HG03066 (cell line): ENCODE measurements around the gene PRSS21.

ENCODE experiments used
- ATAC-seq: cut with Tn5 transposase; IDR thresholded peaks from one replicate; pipeline ENCODE4 v1.9.1; 2021; ENCODE audit warnings: low read depth; ENCODE audit not compliant: unreplicated experiment

PRSS21 gene

GRCh38 chr16:2803545-2804195 is 13.4 kb upstream of the PRSS21 start:
- ATAC-seq: no peak

DNA sequence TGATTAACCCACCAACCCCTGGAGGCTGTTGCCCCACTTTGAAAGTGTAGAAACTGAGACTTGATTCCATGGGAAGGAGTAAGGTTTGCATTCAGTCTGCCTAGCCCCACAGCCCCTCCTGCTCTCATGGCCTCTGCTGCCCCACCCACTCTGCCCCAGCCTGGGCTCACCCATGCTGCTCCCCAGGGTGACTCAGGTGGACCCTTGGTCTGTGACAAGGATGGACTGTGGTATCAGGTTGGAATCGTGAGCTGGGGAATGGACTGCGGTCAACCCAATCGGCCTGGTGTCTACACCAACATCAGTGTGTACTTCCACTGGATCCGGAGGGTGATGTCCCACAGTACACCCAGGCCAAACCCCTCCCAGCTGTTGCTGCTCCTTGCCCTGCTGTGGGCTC is 12.3 kb upstream of the PRSS21 start:
- no peak for ATAC-seq

- ATAC-seq: no peak
Measured at GRCh38 chr16:2806286-2806685, 10.8 kb upstream of the PRSS21 start.

GRCh38 chr16:2808181-2808580 is 8.9 kb upstream of the PRSS21 start:
- ATAC-seq: no peak

- no peak for ATAC-seq
Measured at GRCh38 chr16:2809149-2809760, 7.8 kb upstream of the PRSS21 start.

DNA sequence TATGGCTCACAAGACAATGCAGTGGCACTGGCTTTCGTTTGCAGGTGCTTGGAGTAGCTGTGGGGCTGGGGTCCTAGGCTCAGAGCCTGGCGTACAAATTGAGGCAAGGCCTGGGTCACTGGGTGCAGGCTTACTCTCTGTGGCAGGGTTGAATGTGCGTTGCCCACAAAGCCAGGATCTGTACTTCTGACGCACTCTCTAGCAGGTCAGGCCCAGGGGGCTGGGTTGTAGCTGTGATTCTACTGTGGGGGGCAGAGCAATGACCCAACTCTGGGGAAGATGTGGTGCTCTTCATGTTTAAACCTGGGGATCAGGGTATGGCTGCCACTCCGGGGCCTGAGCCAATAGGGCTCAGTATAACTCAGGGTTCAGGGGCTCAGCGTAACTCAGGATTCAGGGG is 6.4 kb upstream of the PRSS21 start:
- ATAC-seq: no peak

GRCh38 chr16:2811703-2812471 is 5.2 kb upstream of the PRSS21 start:
- ATAC-seq: no peak

DNA sequence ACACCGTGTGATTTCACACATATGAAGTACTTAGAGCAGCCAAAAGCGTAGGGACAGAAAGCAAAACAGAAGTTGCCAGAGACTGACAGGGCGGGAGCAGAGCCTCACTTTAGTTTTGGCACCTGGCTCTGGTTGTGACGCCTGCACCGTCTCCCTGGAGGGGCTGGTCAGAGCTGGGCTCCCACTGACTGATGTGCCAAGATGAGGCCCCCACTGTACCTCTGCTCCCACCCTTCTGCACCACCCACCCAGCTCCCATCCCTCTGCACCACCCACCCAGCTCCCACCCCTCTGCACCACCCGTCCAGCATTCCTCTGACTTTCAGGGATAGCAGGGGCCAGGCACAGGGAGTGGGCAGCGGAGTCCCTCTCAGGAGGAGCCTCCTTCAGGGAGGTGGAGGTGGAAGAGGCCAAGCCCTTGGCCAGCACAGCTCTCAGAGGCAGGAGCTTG is 3.2 kb upstream of the PRSS21 start:
- ATAC-seq: no peak

DNA sequence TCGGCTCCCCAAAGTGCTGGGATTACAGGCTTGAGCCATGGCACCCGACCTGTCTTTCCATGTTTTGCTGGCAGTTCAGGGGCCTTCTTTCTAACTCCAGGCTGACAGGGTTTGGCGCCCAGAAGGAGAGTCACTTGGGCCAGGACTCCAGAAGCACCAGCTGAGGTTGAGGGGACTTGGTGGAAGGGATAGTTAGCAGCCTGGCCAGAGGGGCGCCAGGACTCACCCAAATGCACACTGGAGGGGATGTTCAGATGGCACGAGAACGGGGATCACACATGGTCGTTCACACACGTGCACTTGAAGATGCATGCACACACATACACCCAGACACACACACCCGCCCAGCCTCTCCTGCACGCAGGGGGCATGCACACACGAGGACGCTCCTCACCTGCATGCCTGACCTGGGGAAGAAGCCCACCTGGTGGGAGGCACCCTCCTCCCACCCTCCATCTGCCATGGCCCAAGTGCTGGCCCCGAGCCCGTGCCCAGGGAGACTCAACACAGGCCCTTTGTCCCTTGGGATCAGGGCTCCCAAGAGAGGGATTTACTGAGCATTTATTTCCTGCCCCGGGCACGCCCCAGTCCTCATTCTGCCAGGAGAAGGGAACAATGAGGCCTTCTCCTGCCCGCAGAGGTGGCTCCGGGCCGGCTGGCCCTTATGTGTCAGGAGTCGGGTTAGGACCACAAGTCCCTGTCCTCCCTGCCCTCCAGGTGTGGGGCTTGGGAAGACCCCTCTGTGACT is 2.3 kb upstream of the PRSS21 start:
- no peak for ATAC-seq

GRCh38 chr16:2815299-2815771 is 1.7 kb upstream of the PRSS21 start:
- no peak for ATAC-seq

- no peak for ATAC-seq
Measured at GRCh38 chr16:2817340-2818271, 569 bp downstream of the PRSS21 start.

DNA sequence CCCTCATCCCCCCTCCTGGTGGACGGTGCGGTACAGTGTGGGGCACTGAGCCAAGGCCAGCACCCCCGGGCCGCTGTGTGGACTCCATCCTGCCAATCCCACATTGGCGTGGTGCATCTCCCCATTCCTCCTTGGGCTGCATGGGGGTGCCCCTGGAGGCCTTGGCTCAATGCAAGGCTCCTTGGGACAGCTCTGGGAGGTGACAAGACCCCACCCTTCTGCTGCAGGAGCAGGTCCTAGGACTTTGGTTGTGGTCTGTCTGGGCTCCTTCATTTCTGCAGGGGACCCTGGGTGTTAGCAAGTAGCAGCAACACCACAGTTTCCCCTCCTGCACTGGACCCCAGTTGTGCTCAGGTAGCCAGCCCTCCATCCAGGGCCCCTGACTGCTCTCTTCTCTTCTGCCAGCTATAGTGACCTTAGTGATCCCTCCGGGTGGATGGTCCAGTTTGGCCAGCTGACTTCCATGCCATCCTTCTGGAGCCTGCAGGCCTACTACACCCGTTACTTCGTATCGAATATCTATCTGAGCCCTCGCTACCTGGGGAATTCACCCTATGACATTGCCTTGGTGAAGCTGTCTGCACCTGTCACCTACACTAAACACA is 1.3 kb downstream of the PRSS21 start:
- ATAC-seq: no peak

DNA sequence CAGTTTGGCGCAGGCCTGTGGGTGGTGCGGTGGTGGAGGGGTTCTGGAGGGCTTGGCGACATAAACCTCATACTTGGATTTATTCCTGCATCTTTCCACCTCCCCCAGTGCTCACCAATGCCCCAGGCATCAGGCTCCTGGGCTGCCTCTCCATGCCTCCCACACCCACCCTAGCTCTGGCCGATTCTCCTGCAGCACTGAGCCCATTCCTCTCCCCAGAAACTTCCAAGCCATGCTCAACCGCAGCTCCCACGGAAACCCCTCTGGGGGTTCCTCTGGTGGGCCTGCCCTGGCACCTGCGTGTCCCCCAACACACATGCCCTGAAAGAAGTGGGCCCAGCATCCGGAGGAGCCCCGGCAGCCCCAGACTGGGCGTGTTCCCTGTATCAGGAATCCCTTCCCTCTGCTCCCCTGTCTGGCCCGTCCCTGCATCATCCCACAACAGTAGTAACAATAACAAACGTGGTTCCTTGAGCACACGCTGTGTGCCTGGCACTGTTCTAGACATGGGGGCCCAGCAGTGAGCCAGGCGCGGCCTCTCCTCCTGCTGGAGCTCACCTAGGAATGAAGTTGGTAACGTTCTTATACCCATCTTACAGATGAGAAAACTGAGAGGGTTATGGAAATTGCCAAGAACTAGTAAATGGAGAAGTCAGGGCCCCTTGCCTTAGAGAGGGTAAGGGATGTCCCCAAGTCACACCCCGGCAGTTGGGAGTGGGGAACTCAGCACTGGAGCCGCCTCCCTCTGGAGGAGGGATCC is 2.3 kb downstream of the PRSS21 start:
- no peak for ATAC-seq

DNA sequence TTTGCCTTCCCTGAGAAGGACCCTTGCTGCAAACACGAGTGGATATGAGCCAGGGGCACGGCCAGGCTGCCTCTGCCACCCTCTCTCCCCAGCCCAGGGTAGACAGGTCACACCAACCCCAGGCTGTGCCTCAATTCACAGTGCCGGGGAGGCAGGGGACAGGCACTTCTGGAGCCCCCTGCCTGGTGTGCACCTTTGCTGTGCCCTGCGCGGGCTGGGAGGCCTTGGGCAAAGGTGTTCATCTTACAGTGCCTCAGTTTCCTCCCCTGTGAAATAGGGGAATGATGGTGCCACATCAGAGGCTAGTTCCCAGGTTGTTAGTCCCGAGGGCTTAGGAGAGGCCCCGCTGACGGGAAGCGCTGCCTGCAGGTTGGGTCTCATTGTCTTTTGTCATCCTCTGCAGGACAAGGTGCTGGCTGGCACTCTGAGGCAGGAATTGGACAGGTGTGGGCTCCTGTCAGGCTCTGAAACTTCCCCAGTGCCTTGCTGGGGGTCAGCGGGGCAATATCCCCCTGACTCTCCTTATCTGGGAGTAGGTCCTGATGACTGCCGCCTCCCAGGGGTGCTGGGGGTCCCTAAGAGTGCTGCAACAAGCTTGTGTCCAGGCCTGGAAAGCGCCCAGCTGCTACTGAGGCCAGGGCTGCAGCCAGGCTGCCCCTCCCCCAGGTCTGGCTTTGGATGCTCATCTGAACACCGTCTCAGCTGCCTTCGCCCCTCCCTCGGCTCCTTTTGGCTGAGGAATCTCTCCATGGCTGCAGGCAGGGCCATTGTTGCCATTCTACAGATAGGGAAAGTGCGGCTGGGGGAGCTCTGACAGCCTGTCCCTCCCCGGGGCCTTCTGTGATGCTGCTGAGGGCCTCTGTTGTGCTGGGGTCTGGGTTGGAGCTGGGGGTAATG is 3.1 kb downstream of the PRSS21 start:
- no peak for ATAC-seq

- no peak for ATAC-seq
Measured at GRCh38 chr16:2820836-2821486, 3.9 kb downstream of the PRSS21 start.

- ATAC-seq: no peak
Measured at GRCh38 chr16:2821487-2822157, 4.6 kb downstream of the PRSS21 start.

- no peak for ATAC-seq
Measured at GRCh38 chr16:2822158-2822495, 5.1 kb downstream of the PRSS21 start.
